Measurements from ENCODE around the gene CTBP1. TPM values are rescaled to one million over a fixed set of nuclear protein-coding genes. Genes with fewer than 3 reads are reported as not detected.
A peak's percentile ranks its signal among the peaks of the same experiment; 100 is the strongest.

CTBP1 gene
- total and polyA plus RNA-seq, 8 donors: 91.5 to 131 (median 109) TPM

DNA sequence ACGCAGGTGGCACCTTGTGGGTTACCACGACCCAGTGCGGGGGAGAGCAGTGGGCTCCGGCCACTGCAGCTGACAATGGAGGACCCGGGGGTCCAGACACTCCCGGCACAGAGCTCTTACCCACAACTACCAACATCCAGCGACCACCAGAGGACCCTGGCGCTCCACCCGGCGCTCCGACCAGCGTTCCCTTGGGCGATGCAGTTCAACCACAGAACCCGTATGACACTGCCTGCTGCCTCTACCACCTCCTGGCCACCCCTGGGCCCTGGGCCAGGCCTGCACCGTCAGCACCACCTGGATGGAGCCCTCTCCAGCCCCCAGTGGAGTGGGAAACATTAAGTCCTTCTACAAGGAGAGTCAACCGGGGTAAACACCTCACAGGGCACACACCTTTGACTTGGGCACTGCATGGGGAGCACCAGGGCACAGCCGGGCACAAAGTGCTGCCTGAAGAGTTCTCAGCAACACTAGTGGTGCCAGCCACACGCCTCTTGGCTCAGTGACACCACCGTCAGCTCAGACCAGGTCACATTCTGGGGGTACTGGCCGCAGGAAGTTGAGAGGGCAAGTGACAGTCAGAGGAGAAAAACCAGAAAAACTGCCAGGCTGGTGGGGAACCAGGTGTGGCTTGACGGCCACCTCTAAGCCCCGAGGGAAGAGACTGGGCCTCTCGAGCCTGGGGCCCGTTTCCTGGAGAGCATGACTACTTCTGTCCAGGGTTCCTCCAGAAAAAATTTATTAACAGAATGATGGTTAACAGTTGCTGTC lies 2.6 kb downstream of the CTBP1 start:
- Histone ChIP-seq H3K27ac (peak overlapping the region; percentile 90 to 96 (median 94)), H3K4me1 (peaks cover 28 to 58% (median 37%) of the 10 kb centered on the region in 3 donors), H3K36me3 (peaks cover 0 to 1% (median 0%) of the 10 kb centered on the region in 3 donors), H3K9me3 (no peaks in the 10 kb centered on the region), H3K4me3 (peak overlapping the region in 3 of 4 donors; percentile 90 to 96 (median 95)), H3K27me3 (no peaks in the 10 kb centered on the region)
- WGBS, 2 donors: 16 to 18% methylated on average over 24 of the region's 24 CpGs
- peak; percentile 15 to 26 (median 21) for ATAC-seq
- no peak for FAIRE-seq
- peak; percentile 57 to 89 (median 74) for DNase-seq
- intact Hi-C loops (cut with DNase I): loop anchor here in 1 of 3 donors (10.0 kb wide), 1 partner anchor 111 kb away; no protein-coding TSS in a partner anchor
- TF ChIP-seq, protein P1, sequence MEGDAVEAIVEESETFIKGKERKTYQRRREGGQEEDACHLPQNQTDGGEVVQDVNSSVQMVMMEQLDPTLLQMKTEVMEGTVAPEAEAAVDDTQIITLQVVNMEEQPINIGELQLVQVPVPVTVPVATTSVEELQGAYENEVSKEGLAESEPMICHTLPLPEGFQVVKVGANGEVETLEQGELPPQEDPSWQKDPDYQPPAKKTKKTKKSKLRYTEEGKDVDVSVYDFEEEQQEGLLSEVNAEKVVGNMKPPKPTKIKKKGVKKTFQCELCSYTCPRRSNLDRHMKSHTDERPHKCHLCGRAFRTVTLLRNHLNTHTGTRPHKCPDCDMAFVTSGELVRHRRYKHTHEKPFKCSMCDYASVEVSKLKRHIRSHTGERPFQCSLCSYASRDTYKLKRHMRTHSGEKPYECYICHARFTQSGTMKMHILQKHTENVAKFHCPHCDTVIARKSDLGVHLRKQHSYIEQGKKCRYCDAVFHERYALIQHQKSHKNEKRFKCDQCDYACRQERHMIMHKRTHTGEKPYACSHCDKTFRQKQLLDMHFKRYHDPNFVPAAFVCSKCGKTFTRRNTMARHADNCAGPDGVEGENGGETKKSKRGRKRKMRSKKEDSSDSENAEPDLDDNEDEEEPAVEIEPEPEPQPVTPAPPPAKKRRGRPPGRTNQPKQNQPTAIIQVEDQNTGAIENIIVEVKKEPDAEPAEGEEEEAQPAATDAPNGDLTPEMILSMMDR (IDR thresholded peaks at IDR 0.05): no peak

DNA sequence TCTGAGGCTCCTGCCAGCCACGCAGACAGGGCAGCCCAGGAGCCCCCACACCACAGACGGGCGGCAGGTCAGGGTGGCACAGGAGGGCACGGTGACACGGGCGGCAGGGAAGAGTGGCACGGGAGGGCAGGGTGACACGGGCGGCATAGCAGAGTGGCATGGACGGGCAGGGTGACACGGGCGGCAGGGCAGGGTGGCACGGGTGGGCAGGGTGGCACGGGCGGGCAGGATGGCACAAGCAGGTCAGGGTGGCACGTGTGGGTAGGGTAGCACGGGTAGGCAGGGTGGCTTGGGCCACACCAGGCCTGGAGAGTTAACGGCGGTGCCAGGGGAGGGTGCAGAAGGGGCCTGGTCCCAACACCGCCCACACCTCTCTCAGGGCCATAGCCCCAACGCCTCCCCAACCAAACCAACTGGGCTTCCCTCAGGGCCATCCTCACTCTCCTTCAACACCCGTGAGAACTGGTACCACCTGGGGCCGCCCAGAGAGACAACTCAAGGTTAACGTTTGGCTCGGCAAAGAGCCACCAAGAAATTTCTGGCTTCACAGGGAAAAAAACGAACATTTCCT lies 3.4 kb downstream of the CTBP1 start:
- no peaks in the 10 kb centered on the region for H3K9me3 ChIP-seq
- H3K27me3 ChIP-seq: no peaks in the 10 kb centered on the region
- peaks cover 3 to 8% (median 5%) of the 10 kb centered on the region in 3 donors for H3K36me3 ChIP-seq
- TF ChIP-seq, protein P1 (IDR thresholded peaks at IDR 0.05): no peak
- ATAC-seq (peak; percentile 39 to 65 (median 52)), DNase-seq (peak; percentile 80 to 94 (median 90)), FAIRE-seq (no peak)
- peaks cover 28 to 55% (median 33%) of the 10 kb centered on the region in 3 donors for H3K4me1 ChIP-seq
- 24 to 26% methylated on average over 23 to 26 of the region's 26 CpGs for WGBS, 2 donors
- intact Hi-C loops (cut with DNase I): loop anchor here in 1 of 3 donors (10.0 kb wide), 1 partner anchor 111 kb away; no protein-coding TSS in a partner anchor
- peak overlapping the region in 3 of 4 donors; percentile 90 to 96 (median 95) for H3K4me3 ChIP-seq
- H3K27ac ChIP-seq: peak overlapping the region; percentile 90 to 96 (median 94)

DNA sequence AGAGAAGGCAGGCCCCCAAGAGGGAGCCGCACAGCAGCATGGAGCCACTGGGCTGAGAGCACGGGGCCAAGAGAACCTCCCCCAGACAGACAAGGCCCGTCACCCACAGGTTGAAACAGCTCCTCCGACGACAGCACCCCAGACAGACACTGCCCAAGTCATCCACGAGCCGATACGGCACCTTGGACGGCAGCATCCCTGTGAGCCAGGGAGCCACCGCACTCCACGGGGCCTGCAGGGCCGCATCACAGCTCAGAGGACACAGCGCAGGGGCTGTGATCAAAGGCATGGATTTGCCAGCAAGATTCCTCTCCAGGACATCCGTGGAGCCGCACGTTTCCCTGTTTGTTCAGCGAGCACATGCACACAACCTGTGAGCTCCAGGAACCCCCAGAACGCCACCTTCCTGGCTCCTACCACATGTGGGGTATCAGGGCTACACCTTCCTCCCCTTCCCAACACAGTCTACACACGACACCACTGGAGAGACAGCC lies 3.9 kb downstream of the CTBP1 start:
- Histone ChIP-seq H3K27ac (peak overlapping the region; percentile 90 to 96 (median 94)), H3K36me3 (peaks cover 4 to 9% (median 6%) of the 10 kb centered on the region in 3 donors), H3K27me3 (no peaks in the 10 kb centered on the region), H3K9me3 (no peaks in the 10 kb centered on the region), H3K4me1 (peaks cover 28 to 50% (median 28%) of the 10 kb centered on the region in 3 donors), H3K4me3 (peak overlapping the region in 2 of 4 donors; percentile 95 to 96)
- ATAC-seq: no peak
- TF ChIP-seq, protein P1 (IDR thresholded peaks at IDR 0.05): no peak
- 28 to 32% methylated on average over 19 of the region's 19 CpGs for WGBS, 2 donors
- peak in 3 of 6 donors; percentile 27 to 80 (median 62) for DNase-seq
- intact Hi-C loops (cut with DNase I): loop anchor here in 1 of 3 donors (10.0 kb wide), 1 partner anchor 110 kb away; no protein-coding TSS in a partner anchor
- no peak for FAIRE-seq

DNA sequence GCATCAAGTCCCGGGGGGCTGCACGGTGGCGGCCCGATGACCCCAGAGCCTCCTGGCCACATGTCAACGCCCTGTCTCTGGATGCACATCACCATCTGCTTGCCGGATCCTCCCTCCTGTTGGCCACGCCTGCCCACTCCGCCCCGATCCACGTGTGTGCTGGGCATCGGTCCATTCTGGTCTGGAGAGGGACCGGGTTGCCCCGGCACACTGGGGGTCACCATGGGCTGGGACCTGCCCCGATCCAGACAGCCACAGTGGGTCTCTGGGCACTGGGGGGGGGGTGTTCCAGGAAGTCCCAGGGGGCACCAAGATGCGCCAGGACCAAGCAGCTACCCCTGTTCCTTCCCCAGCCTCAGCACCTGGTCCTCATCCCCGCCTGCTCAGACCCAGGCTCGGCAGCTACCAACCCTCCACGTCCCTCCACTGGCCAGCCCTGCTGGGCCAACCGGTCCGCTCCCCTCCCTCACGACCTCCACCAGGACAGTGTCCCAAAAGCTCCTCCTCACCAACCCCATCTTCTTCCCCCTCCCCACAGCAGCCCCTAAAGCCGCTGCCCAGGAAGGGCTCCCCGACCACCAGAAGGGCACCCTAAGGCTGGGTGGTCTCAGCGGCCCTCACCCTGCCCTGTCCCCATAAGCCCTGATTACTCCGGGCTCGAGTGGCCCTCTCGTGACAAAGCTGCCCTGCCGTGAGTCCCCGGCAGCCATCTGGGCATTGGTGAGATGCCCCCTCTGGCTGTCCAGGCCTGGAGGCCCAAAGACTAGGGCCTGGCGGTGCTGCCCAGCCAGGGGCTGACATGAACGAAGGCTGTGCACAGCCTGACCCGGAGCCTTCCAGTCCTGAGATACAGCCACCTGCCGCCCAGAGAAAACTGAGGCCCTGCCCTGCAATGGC lies 4.6 kb downstream of the CTBP1 start:
- DNase-seq (peak in 5 of 6 donors; percentile 22 to 82 (median 52)), ATAC-seq (no peak), FAIRE-seq (no peak)
- H3K27me3 ChIP-seq: no peaks in the 10 kb centered on the region
- H3K4me1 ChIP-seq: peaks cover 26 to 47% (median 28%) of the 10 kb centered on the region in 3 donors
- H3K27ac ChIP-seq: peak overlapping the region; percentile 90 to 96 (median 94)
- WGBS, 2 donors: 36 to 38% methylated on average over 32 to 33 of the region's 33 CpGs
- TF ChIP-seq, protein P1 (IDR thresholded peaks at IDR 0.05): no peak
- peak overlapping the region in 2 of 4 donors; percentile 95 to 96 for H3K4me3 ChIP-seq
- H3K9me3 ChIP-seq: no peaks in the 10 kb centered on the region
- intact Hi-C loops (cut with DNase I): loop anchor here in 1 of 3 donors (10.0 kb wide), 1 partner anchor 110 kb away; no protein-coding TSS in a partner anchor
- peaks cover 4 to 14% (median 11%) of the 10 kb centered on the region in 3 donors for H3K36me3 ChIP-seq

All from pancreas (tissue), 10 donors.